K562 (cell line): Measurements from ENCODE around the gene TMEM129. TPM values are rescaled to one million over a fixed set of nuclear protein-coding genes. Genes with fewer than 3 reads are reported as not detected.

Experiments used
- ATAC-seq: fragments of 200-7000 bp; cut with Tn5 transposase; 3 replicates; pipeline ENCODE4 v1.9.1; 2020; ENCODE audit warnings: moderate library complexity
- BruUV-seq: library from RNA; stranded (reverse); fragments of 400-500 nt; replicated peaks from 2 replicates; lab custom pipeline; 2021; lab: Mats Ljungman, UMichigan
- CTCF ChIA-PET: fragments of 300-600 bp; formaldehyde crosslinking; extraction: SDS; loops from one replicate; lab custom pipeline; 2021; ENCODE audit warnings: low intra/inter-chr PET ratio; lab: Yijun Ruan, JAX
- POLR2A ChIA-PET: fragments of 300-600, 350-650 bp; sonication (Branson Sonifier 250); formaldehyde crosslinking; extraction: SDS; loops from one replicate; lab custom pipeline; 2021; ENCODE audit warnings: antibody characterized with exemption, inconsistent platforms; lab: Yijun Ruan, JAX
- DNase-seq, 4 experiments: peaks; one replicate each; pipeline versions ENCODE4 v3.0.0 to v3.0.0-alpha.2; 2011 to 2018; ENCODE audit warnings: low spot score in 3 of 4, mixed read lengths in 3 of 4; ENCODE audit errors: extremely low read depth in 1 of 4
- FAIRE-seq: peaks from 2 replicates; lab custom pipeline; 2011; peaks lifted over from hg19 to GRCh38; lab: Jason Lieb, UNC
- H2AFZ ChIP-seq: 2 replicates; pipeline ENCODE4 v1.6.0; 2011; ENCODE audit warnings: low read depth, low read length, control low read depth, inconsistent platforms
- H3K27ac ChIP-seq: fragments of 200-600 bp; 3 replicates; pipeline ENCODE4 v1.8.0; 2011; ENCODE audit warnings: low read depth, mild to moderate bottlenecking, control low read depth, inconsistent platforms, low read length, moderate library complexity, mixed read lengths; ENCODE audit errors: extremely low read depth
- H3K27me3 ChIP-seq, 2 experiments: fragments of 300-600 bp in 1 of 2; 2 replicates in 1 of 2; 3 replicates in 1 of 2; pipeline versions ENCODE4 v1.6.0 to v1.8.0; 2011; ENCODE audit warnings: inconsistent platforms in 2 of 2, low read length in 2 of 2, mild to moderate bottlenecking in 1 of 2, mixed read lengths in 1 of 2, moderate library complexity in 1 of 2; ENCODE audit not compliant: control insufficient read depth in 2 of 2, insufficient read depth in 2 of 2
- H3K36me3 ChIP-seq: fragments of 300-600 bp; 3 replicates; pipeline ENCODE4 v1.8.0; 2011; ENCODE audit warnings: mild to moderate bottlenecking, low read length, inconsistent platforms; ENCODE audit not compliant: control insufficient read depth, insufficient read depth
- H3K4me1 ChIP-seq, 2 experiments: fragments of 200-600 bp in 1 of 2; replicated peaks in 1 of 2; 2 replicates in 1 of 2; 3 replicates in 1 of 2; pipeline versions ENCODE4 v1.5.1 to v1.8.0; 2011; ENCODE audit warnings: inconsistent platforms in 2 of 2, low read length in 2 of 2, mild to moderate bottlenecking in 1 of 2, mixed read lengths in 1 of 2, moderate library complexity in 1 of 2; ENCODE audit not compliant: control insufficient read depth in 2 of 2, insufficient read depth in 2 of 2
- H3K4me2 ChIP-seq: 2 replicates; pipeline ENCODE4 v1.6.1; 2011; ENCODE audit warnings: low read length, control low read depth, inconsistent platforms, mixed read lengths; ENCODE audit not compliant: insufficient read depth
- H3K4me3 ChIP-seq: fragments of 200-600 bp; sonication (generic), shearing (Covaris generic); 2 replicates; pipeline ENCODE4 v1.5.1; 2016; ENCODE audit warnings: control low read depth, inconsistent platforms
- H3K79me2 ChIP-seq: fragments of 200-600 bp; 3 replicates; pipeline ENCODE4 v1.8.0; 2011; ENCODE audit warnings: low read length, inconsistent platforms; ENCODE audit not compliant: control insufficient read depth, insufficient read depth
- H3K9ac ChIP-seq, 2 experiments: 2 replicates each; pipeline versions ENCODE4 v1.6.0 to v1.6.1; 2011; ENCODE audit warnings: low read depth in 2 of 2, low read length in 2 of 2, control low read depth in 1 of 2, inconsistent platforms in 1 of 2, mild to moderate bottlenecking in 1 of 2, mixed read lengths in 1 of 2; ENCODE audit not compliant: insufficient read depth in 1 of 2
- H3K9me1 ChIP-seq: one replicate; pipeline ENCODE4 v1.6.0; 2011; ENCODE audit warnings: inconsistent platforms, mild to moderate bottlenecking, low read length, moderate library complexity; ENCODE audit not compliant: control insufficient read depth, insufficient read depth
- H3K9me3 ChIP-seq: replicated peaks from 2 replicates; pipeline ENCODE4 v1.5.1; 2011; ENCODE audit warnings: low read depth, low read length, inconsistent platforms; ENCODE audit not compliant: control insufficient read depth, insufficient read depth
- H4K20me1 ChIP-seq: replicated peaks from 2 replicates; pipeline ENCODE4 v1.6.1; 2011; ENCODE audit warnings: low read length, inconsistent platforms, mixed read lengths; ENCODE audit not compliant: control insufficient read depth, insufficient read depth
- JUNB ChIP-seq: fragments of 450-650 bp; formaldehyde crosslinking; conservative IDR thresholded peaks from 2 replicates; pipeline ENCODE4 v1.4.0; 2020; ENCODE audit warnings: mild to moderate bottlenecking
- KAT2B ChIP-seq: IDR thresholded peaks from one replicate; pipeline ENCODE4 v1.6.1; 2012; ENCODE audit warnings: low read depth, mild to moderate bottlenecking, control low read depth, inconsistent platforms, low read length, moderate library complexity
- KLF10 ChIP-seq: fragments of 250-450 bp; sonication (Bioruptor Pico); IDR thresholded peaks from 2 replicates; pipeline ENCODE4 v1.6.1; 2021; ENCODE audit warnings: matching md5 sums
- KLF6 ChIP-seq: fragments of 250-450 bp; sonication (Bioruptor Pico); IDR thresholded peaks from 2 replicates; pipeline ENCODE4 v1.4.0; 2020; ENCODE audit warnings: mild to moderate bottlenecking, moderate library complexity, borderline replicate concordance
- L3MBTL2 ChIP-seq: fragments of 450-650 bp; IDR thresholded peaks from 2 replicates; pipeline ENCODE4 v1.6.1; 2016; ENCODE audit warnings: mild to moderate bottlenecking, moderate library complexity
- MLX ChIP-seq, 2 experiments: fragments of 450-650 bp in 1 of 2; sonication (generic) in 1 of 2; formaldehyde crosslinking; conservative IDR thresholded peaks; 2 replicates each; pipeline versions ENCODE4 v1.4.0 to v1.8.1; 2020 to 2022; ENCODE audit warnings: mild to moderate bottlenecking in 1 of 2, missing genetic modification reagents in 1 of 2
- PRMT5 ChIP-seq: sonication (generic); formaldehyde crosslinking; IDR thresholded peaks from 2 replicates; pipeline ENCODE4 v1.5.0; 2020; ENCODE audit warnings: missing genetic modification reagents
- SRF ChIP-seq, 2 experiments: fragments of 250-450, 450-650 bp in 1 of 2; sonication (Bioruptor Pico) in 1 of 2; sonication (generic) in 1 of 2; formaldehyde crosslinking; IDR thresholded peaks; 2 replicates each; pipeline versions ENCODE4 v1.5.0 to v1.5.1; 2020 to 2022; ENCODE audit warnings: mild to moderate bottlenecking in 1 of 2, missing genetic modification reagents in 1 of 2
- VEZF1 ChIP-seq: fragments of 200-800 bp; sonication (Bioruptor generic); IDR thresholded peaks from 2 replicates; pipeline ENCODE4 v1.6.1; 2017; ENCODE audit warnings: missing genetic modification characterization, missing compliant biosample characterization
- ZNF253 ChIP-seq: fragments of 250-450 bp; sonication (Bioruptor Pico); conservative IDR thresholded peaks from 2 replicates; pipeline ENCODE4 v1.6.1; 2021; ENCODE audit warnings: mild to moderate bottlenecking
- ZNF280B ChIP-seq: fragments of 250-450 bp; sonication (Bioruptor Pico); IDR thresholded peaks from 2 replicates; pipeline ENCODE4 v1.5.1; 2021; ENCODE audit warnings: mild to moderate bottlenecking
- WGBS: fragments of 100-300 bp; shearing (Covaris generic); methylation state at CpG from one replicate; pipeline ENCODE4 v1.1.6; 2016; ENCODE audit warnings: low coverage, mixed read lengths; ENCODE audit not compliant: insufficient coverage; ENCODE audit errors: missing lambda C conversion rate; 5-methylcytosine and 5-hydroxymethylcytosine counted together
- in situ Hi-C: fragments of 300-500 bp; cut with MboI; formaldehyde crosslinking; loops from 4 replicates; pipeline ENCODE4 v1.15.0; 2018; ENCODE audit warnings: inconsistent platforms, mixed read lengths
- intact Hi-C: fragments of 100-400 bp; cut with micrococcal nuclease; formaldehyde crosslinking; loops from 2 replicates; pipeline ENCODE4 v1.14.2; 2022
- polyA plus RNA-seq, 8 experiments: library from polyadenylated mRNA; depleted of rRNA in 4 of 8; stranded (reverse) in 5 of 8; unstranded in 3 of 8; fragments of >200 nt; fragmentation: Nextera tagmentation in 2 of 8; fragmentation: Illumina TruSeq in 1 of 8; extraction: Ambion mirVana in 2 of 8; extraction: Trizol in 1 of 8; gene quantifications; 2 replicates each; pipeline versions ENCODE4 v1.2.1 to v1.2.3, GENCODE V29; 2011 to 2014; ENCODE audit warnings: inconsistent platforms in 1 of 8, missing spikeins in 1 of 8
- total RNA-seq, 7 experiments: library from RNA; depleted of rRNA in 6 of 7; stranded (reverse); fragments of >200 nt in 6 of 7; fragmentation: Illumina TruSeq in 2 of 7; extraction: Trizol in 2 of 7; gene quantifications; 2 replicates each; pipeline versions ENCODE4 v1.2.1 to v1.2.3, GENCODE V29; 2011 to 2021; ENCODE audit warnings: low replicate concordance in 1 of 7
- TF ChIP-seq, protein P1 (sequence below): fragments of 450-650 bp; IDR thresholded peaks from 2 replicates; pipeline ENCODE4 v1.6.1; 2016
- TF ChIP-seq, protein P2 (sequence below): fragments of 450-650 bp; formaldehyde crosslinking; IDR thresholded peaks from 2 replicates; pipeline ENCODE4 v1.4.0; 2020; ENCODE audit warnings: mild to moderate bottlenecking

The TMEM129 gene
- total and polyA plus RNA-seq, 9 of the 15 experiments (the other 6 are each of a cell fraction or from before 2014, with no cell fraction given), result 0.34 to 47.2 (median 18.8) TPM

GRCh38 chr4:1758306-1759121, 37.4 kb upstream of the TMEM129 start (continued):
- TF ChIP-seq MLX (CRISPR knock-in tag; conservative IDR thresholded peaks at IDR 0.05), result no peak
- no peak for TF ChIP-seq KLF6
- TF ChIP-seq JUNB (CRISPR knock-in tag), result no peak
- no peak for TF ChIP-seq SRF (CRISPR knock-in tag; IDR thresholded peaks at IDR 0.05)
- no peak for TF ChIP-seq L3MBTL2
- TF ChIP-seq KLF10 (CRISPR knock-in tag), result no peak
- no peak for TF ChIP-seq PRMT5 (CRISPR knock-in tag)

- peak; percentile 46 for FAIRE-seq
- no peaks in the 10 kb centered on the region for H3K9me1 ChIP-seq
- peak overlapping the region; percentile 72; the same call in 1 of the 2 replicates for H2AFZ ChIP-seq
- no TSS peak for BruUV-seq
- in situ Hi-C loops (no loop called here), intact Hi-C loops (no loop called here)
- H3K9ac ChIP-seq, result 0 out of 4 replicates have a peak overlapping the region, but pooled peaks of 1 of the 2 experiments have one; percentile 21
- H3K36me3 ChIP-seq, result no peaks in the 10 kb centered on the region
- ChIA-PET POLR2A (interaction anchor here (0.6 to 1.2 kb wide), 4 partner anchors 10 to 201 kb away, joined by 3 to 5 read pairs (median 3); partner anchors contain the start of genes TACC3 and TMEM129), CTCF (no interaction called here)
- H3K9me3 ChIP-seq, result no peaks in the 10 kb centered on the region
- H4K20me1 ChIP-seq, result no peaks in the 10 kb centered on the region
- no peaks in the 10 kb centered on the region for H3K27me3 ChIP-seq
- peak; percentile 46 to 64 (median 54) for DNase-seq
- no peak overlapping the region for H3K27ac ChIP-seq
- WGBS, result 14% methylated on average over 9 of the region's 17 CpGs
- peaks cover 15 to 97% of the 10 kb centered on the region in 2 experiments; a peak in 4 of 5 replicates for H3K4me1 ChIP-seq
- no peak overlapping the region for H3K4me3 ChIP-seq
- H3K4me2 ChIP-seq, result no peak overlapping the region
- no peaks in the 10 kb centered on the region for H3K79me2 ChIP-seq
- ATAC-seq, result peak; percentile 19
- TF ChIP-seq KAT2B (no peak), ZNF280B (CRISPR knock-in tag) (no peak), ZNF253 (CRISPR knock-in tag) (no peak), VEZF1 (0 out of 2 replicates have a peak, but pooled peaks have one; percentile 25)
- TF ChIP-seq, protein P1, sequence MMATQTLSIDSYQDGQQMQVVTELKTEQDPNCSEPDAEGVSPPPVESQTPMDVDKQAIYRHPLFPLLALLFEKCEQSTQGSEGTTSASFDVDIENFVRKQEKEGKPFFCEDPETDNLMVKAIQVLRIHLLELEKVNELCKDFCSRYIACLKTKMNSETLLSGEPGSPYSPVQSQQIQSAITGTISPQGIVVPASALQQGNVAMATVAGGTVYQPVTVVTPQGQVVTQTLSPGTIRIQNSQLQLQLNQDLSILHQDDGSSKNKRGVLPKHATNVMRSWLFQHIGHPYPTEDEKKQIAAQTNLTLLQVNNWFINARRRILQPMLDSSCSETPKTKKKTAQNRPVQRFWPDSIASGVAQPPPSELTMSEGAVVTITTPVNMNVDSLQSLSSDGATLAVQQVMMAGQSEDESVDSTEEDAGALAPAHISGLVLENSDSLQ, result peak; percentile 83
- TF ChIP-seq, protein P2, sequence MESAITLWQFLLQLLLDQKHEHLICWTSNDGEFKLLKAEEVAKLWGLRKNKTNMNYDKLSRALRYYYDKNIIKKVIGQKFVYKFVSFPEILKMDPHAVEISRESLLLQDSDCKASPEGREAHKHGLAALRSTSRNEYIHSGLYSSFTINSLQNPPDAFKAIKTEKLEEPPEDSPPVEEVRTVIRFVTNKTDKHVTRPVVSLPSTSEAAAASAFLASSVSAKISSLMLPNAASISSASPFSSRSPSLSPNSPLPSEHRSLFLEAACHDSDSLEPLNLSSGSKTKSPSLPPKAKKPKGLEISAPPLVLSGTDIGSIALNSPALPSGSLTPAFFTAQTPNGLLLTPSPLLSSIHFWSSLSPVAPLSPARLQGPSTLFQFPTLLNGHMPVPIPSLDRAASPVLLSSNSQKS (CRISPR knock-in tag), result no peak
Measured at GRCh38 chr4:1757836-1758235, 36.7 kb upstream of the TMEM129 start.
